GM12878 (cell line): ENCODE measurements around the gene KBTBD4.

ENCODE experiments used
- BRCA1 ChIP-seq: IDR thresholded peaks from 2 replicates; pipeline ENCODE4 v1.6.1; 2011; ENCODE audit warnings: low read depth, low read length, improper control_type of control experiment
- CHD2 ChIP-seq: IDR thresholded peaks from 2 replicates; pipeline ENCODE4 v1.6.1; 2011; ENCODE audit warnings: low read depth, low read length, improper control_type of control experiment, borderline replicate concordance
- EZH2 ChIP-seq: IDR thresholded peaks from 2 replicates; pipeline ENCODE4 v1.6.1; 2012; ENCODE audit warnings: low read depth, mild to moderate bottlenecking, control low read depth, inconsistent platforms, low read length, borderline replicate concordance; ENCODE audit not compliant: control insufficient read depth
- IRF4 ChIP-seq: IDR thresholded peaks from 2 replicates; pipeline ENCODE4 v1.6.1; 2011; ENCODE audit warnings: low read depth, low read length
- NFIC ChIP-seq: IDR thresholded peaks from 2 replicates; pipeline ENCODE4 v1.6.1; 2012; ENCODE audit warnings: low read depth, mild to moderate bottlenecking, inconsistent platforms, low read length, moderate library complexity
- NFYB ChIP-seq: IDR thresholded peaks from 2 replicates; pipeline ENCODE4 v1.6.1; 2011; ENCODE audit warnings: low read depth, mild to moderate bottlenecking, low read length, improper control_type of control experiment, moderate library complexity; ENCODE audit not compliant: insufficient read depth
- PBX3 ChIP-seq: IDR thresholded peaks from 2 replicates; pipeline ENCODE4 v1.6.1; 2011; ENCODE audit warnings: mild to moderate bottlenecking, low read depth, low read length, moderate library complexity; ENCODE audit not compliant: insufficient replicate concordance
- POLR2A ChIP-seq: IDR thresholded peaks from 2 replicates; pipeline ENCODE4 v1.6.1; 2011; ENCODE audit warnings: low read depth, mild to moderate bottlenecking, low read length
- RB1 ChIP-seq: fragments of 450-650 bp; formaldehyde crosslinking; IDR thresholded peaks from 2 replicates; pipeline ENCODE4 v1.6.1; 2017; ENCODE audit warnings: mild to moderate bottlenecking, borderline replicate concordance
- TCF12 ChIP-seq: IDR thresholded peaks from 2 replicates; pipeline ENCODE4 v1.6.1; 2011; ENCODE audit warnings: low read depth, mild to moderate bottlenecking, low read length
- TF ChIP-seq, protein P1 (sequence below), 3 experiments: IDR thresholded peaks in 2 of 3; conservative IDR thresholded peaks in 1 of 3; 2 replicates each; pipeline ENCODE4 v1.5.1; 2011; ENCODE audit warnings: low read depth in 3 of 3, low read length in 3 of 3, mild to moderate bottlenecking in 3 of 3, control low read depth in 2 of 3, moderate library complexity in 2 of 3, inconsistent platforms in 1 of 3, mixed read lengths in 1 of 3; ENCODE audit not compliant: control insufficient read depth in 2 of 3, insufficient read depth in 1 of 3; ENCODE audit errors: extremely low read depth in 1 of 3
- TF ChIP-seq, protein P2 (sequence below): IDR thresholded peaks from 2 replicates; pipeline ENCODE4 v1.6.1; 2012; ENCODE audit warnings: mild to moderate bottlenecking, low read depth, low read length

GRCh38 chr11:47628026-47628425 lies 49.3 kb upstream of the KBTBD4 start:
- TF ChIP-seq, protein P1, sequence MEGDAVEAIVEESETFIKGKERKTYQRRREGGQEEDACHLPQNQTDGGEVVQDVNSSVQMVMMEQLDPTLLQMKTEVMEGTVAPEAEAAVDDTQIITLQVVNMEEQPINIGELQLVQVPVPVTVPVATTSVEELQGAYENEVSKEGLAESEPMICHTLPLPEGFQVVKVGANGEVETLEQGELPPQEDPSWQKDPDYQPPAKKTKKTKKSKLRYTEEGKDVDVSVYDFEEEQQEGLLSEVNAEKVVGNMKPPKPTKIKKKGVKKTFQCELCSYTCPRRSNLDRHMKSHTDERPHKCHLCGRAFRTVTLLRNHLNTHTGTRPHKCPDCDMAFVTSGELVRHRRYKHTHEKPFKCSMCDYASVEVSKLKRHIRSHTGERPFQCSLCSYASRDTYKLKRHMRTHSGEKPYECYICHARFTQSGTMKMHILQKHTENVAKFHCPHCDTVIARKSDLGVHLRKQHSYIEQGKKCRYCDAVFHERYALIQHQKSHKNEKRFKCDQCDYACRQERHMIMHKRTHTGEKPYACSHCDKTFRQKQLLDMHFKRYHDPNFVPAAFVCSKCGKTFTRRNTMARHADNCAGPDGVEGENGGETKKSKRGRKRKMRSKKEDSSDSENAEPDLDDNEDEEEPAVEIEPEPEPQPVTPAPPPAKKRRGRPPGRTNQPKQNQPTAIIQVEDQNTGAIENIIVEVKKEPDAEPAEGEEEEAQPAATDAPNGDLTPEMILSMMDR (IDR thresholded peaks at IDR 0.05 in 2 of 3, conservative IDR thresholded peaks at IDR 0.05 in 1 of 3; ENCODE audit: control insufficient read depth in 2 of 3, extremely low read depth in 1 of 3, insufficient read depth in 1 of 3, low read depth in 3 of 3, low read length in 3 of 3), result no peak
- TF ChIP-seq IRF4, result no peak
- no peak for TF ChIP-seq EZH2
- TF ChIP-seq TCF12, result no peak
- no peak for TF ChIP-seq CHD2
- TF ChIP-seq, protein P2, sequence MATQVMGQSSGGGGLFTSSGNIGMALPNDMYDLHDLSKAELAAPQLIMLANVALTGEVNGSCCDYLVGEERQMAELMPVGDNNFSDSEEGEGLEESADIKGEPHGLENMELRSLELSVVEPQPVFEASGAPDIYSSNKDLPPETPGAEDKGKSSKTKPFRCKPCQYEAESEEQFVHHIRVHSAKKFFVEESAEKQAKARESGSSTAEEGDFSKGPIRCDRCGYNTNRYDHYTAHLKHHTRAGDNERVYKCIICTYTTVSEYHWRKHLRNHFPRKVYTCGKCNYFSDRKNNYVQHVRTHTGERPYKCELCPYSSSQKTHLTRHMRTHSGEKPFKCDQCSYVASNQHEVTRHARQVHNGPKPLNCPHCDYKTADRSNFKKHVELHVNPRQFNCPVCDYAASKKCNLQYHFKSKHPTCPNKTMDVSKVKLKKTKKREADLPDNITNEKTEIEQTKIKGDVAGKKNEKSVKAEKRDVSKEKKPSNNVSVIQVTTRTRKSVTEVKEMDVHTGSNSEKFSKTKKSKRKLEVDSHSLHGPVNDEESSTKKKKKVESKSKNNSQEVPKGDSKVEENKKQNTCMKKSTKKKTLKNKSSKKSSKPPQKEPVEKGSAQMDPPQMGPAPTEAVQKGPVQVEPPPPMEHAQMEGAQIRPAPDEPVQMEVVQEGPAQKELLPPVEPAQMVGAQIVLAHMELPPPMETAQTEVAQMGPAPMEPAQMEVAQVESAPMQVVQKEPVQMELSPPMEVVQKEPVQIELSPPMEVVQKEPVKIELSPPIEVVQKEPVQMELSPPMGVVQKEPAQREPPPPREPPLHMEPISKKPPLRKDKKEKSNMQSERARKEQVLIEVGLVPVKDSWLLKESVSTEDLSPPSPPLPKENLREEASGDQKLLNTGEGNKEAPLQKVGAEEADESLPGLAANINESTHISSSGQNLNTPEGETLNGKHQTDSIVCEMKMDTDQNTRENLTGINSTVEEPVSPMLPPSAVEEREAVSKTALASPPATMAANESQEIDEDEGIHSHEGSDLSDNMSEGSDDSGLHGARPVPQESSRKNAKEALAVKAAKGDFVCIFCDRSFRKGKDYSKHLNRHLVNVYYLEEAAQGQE, result no peak
- TF ChIP-seq NFIC, result no peak
- TF ChIP-seq PBX3, result no peak
- no peak for TF ChIP-seq BRCA1
- no peak for TF ChIP-seq POLR2A
- no peak for TF ChIP-seq NFYB
- TF ChIP-seq RB1, result no peak
